Endothelial cell of umbilical vein (primary cell): ENCODE results near the gene GARIN5A. TPM values are rescaled to one million over a fixed set of nuclear protein-coding genes. Genes with fewer than 3 reads are reported as not detected.

ENCODE experiments used
- BruUV-seq: library from RNA; stranded (reverse); fragments of 400-500 nt; replicated peaks from 2 replicates; lab custom pipeline; 2021; lab: Mats Ljungman, UMichigan
- CTCF ChIA-PET: fragments of 300-600, 350-600 bp; sonication (Branson Sonifier 250); formaldehyde crosslinking; loops from one replicate; lab custom pipeline; 2021; ENCODE audit warnings: antibody characterized with exemption, inconsistent platforms; lab: Charles Lee
- POLR2A ChIA-PET: fragments of 300-600, 350-600 bp; sonication (Branson Sonifier 250); formaldehyde crosslinking; loops from one replicate; lab custom pipeline; 2021; ENCODE audit warnings: antibody characterized with exemption, inconsistent platforms; lab: Charles Lee
- DNase-seq: peaks from one replicate; pipeline ENCODE4 v3.0.0-alpha.2; 2011; ENCODE audit warnings: low read depth, low spot score
- FAIRE-seq: peaks from 2 replicates; lab custom pipeline; 2011; peaks lifted over from hg19 to GRCh38; lab: Jason Lieb, UNC
- H2AFZ ChIP-seq: 2 replicates; pipeline ENCODE4 v1.6.0; 2012; ENCODE audit warnings: low read depth, low read length, control low read depth, inconsistent platforms
- H3K27ac ChIP-seq: 2 replicates; pipeline ENCODE4 v1.5.1; 2011; ENCODE audit warnings: low read depth, mild to moderate bottlenecking, control low read depth, low read length, moderate library complexity; ENCODE audit not compliant: insufficient read depth
- H3K27me3 ChIP-seq, 2 experiments: 2 replicates each; pipeline versions ENCODE4 v1.6.0 to v1.6.1; 2011; ENCODE audit warnings: low read length in 2 of 2, mixed read lengths in 1 of 2; ENCODE audit not compliant: control insufficient read depth in 2 of 2, insufficient read depth in 2 of 2
- H3K36me3 ChIP-seq, 2 experiments: 2 replicates in 1 of 2; 3 replicates in 1 of 2; pipeline ENCODE4 v1.5.1; 2011; ENCODE audit warnings: low read length in 2 of 2, mild to moderate bottlenecking in 1 of 2, moderate library complexity in 1 of 2; ENCODE audit not compliant: control insufficient read depth in 2 of 2, insufficient read depth in 2 of 2; ENCODE audit errors: extremely low read depth in 1 of 2
- H3K4me1 ChIP-seq: 3 replicates; pipeline ENCODE4 v1.5.1; 2011; ENCODE audit warnings: mild to moderate bottlenecking, low read length; ENCODE audit not compliant: control insufficient read depth, insufficient read depth; ENCODE audit errors: extremely low read depth
- H3K4me2 ChIP-seq: 2 replicates; pipeline ENCODE4 v1.6.1; 2011; ENCODE audit warnings: low read length, control low read depth, mixed read lengths; ENCODE audit not compliant: insufficient read depth
- H3K4me3 ChIP-seq, 3 experiments: fragments of 200-600 bp in 1 of 3; sonication (generic), shearing (Covaris generic) in 1 of 3; replicated peaks in 1 of 3; 2 replicates each; pipeline ENCODE4 v1.5.1; 2011 to 2016; ENCODE audit warnings: control low read depth in 3 of 3, low read length in 3 of 3, mild to moderate bottlenecking in 2 of 3, inconsistent platforms in 1 of 3, low read depth in 1 of 3, moderate library complexity in 1 of 3; ENCODE audit not compliant: insufficient read depth in 1 of 3
- H3K79me2 ChIP-seq: 2 replicates; pipeline ENCODE4 v1.6.0; 2012; ENCODE audit warnings: low read length, inconsistent platforms; ENCODE audit not compliant: control insufficient read depth, insufficient read depth
- H3K9ac ChIP-seq: replicated peaks from 2 replicates; pipeline ENCODE3; 2011; ENCODE audit warnings: low read length, control low read depth; ENCODE audit not compliant: insufficient read depth; ENCODE audit errors: extremely low read depth
- H3K9me1 ChIP-seq: replicated peaks from 3 replicates; pipeline ENCODE4 v1.6.0; 2011; ENCODE audit warnings: mild to moderate bottlenecking, low read length; ENCODE audit not compliant: control insufficient read depth, insufficient read depth; ENCODE audit errors: extremely low read depth
- H3K9me3 ChIP-seq: replicated peaks from 2 replicates; pipeline ENCODE4 v1.5.1; 2012; ENCODE audit warnings: low read length, inconsistent platforms; ENCODE audit not compliant: control insufficient read depth, insufficient read depth
- H4K20me1 ChIP-seq: replicated peaks from 2 replicates; pipeline ENCODE3; 2011; ENCODE audit warnings: mild to moderate bottlenecking, low read length; ENCODE audit not compliant: control insufficient read depth, insufficient read depth; ENCODE audit errors: extremely low read depth
- CTCF ChIP-seq, 2 donors: IDR thresholded peaks; 1 replicate in 1 of 2; 2 replicates in 1 of 2; pipeline ENCODE4 v1.5.1; 2011; ENCODE audit warnings: low read length in 2 of 2, mild to moderate bottlenecking in 2 of 2, moderate library complexity in 2 of 2, control low read depth in 1 of 2, inconsistent platforms in 1 of 2, low read depth in 1 of 2; ENCODE audit not compliant: insufficient read depth in 1 of 2; ENCODE audit errors: extremely low read depth in 1 of 2
- EZH2 ChIP-seq: IDR thresholded peaks from 2 replicates; pipeline ENCODE4 v1.6.1; 2012; ENCODE audit warnings: borderline replicate concordance, low read depth, mild to moderate bottlenecking, moderate library complexity, low read length, inconsistent platforms; ENCODE audit not compliant: severe bottlenecking
- FOS ChIP-seq: IDR thresholded peaks from 2 replicates; pipeline ENCODE4 v1.6.1; 2011; ENCODE audit warnings: mild to moderate bottlenecking, low read length, moderate library complexity, borderline replicate concordance; ENCODE audit not compliant: insufficient read depth
- GATA2 ChIP-seq: IDR thresholded peaks from 2 replicates; pipeline ENCODE4 v1.7.0; 2011; ENCODE audit warnings: low read depth, mild to moderate bottlenecking, moderate library complexity, mixed read lengths, low read length; ENCODE audit not compliant: insufficient read length, insufficient read depth
- JUN ChIP-seq: IDR thresholded peaks from 2 replicates; pipeline ENCODE4 v1.6.1; 2011; ENCODE audit warnings: borderline replicate concordance, low read depth; ENCODE audit not compliant: insufficient read length, insufficient read depth
- MAX ChIP-seq: IDR thresholded peaks from 2 replicates; pipeline ENCODE4 v1.6.1; 2011; ENCODE audit not compliant: insufficient read depth, insufficient read length
- MYC ChIP-seq: IDR thresholded peaks from one replicate; pipeline ENCODE4 v1.6.1; 2011; ENCODE audit warnings: mild to moderate bottlenecking, low read depth, low read length
- POLR2A ChIP-seq: IDR thresholded peaks from 2 replicates; pipeline ENCODE4 v1.6.1; 2012; ENCODE audit warnings: low read depth, mild to moderate bottlenecking, control low read depth, low read length
- POLR2AphosphoS5 ChIP-seq: IDR thresholded peaks from 2 replicates; pipeline ENCODE4 v1.6.1; 2012; ENCODE audit warnings: low read depth, mild to moderate bottlenecking, control low read depth, low read length, moderate library complexity; ENCODE audit not compliant: insufficient read depth
- dilution Hi-C: fragments of 300-500 bp; cut with MboI; formaldehyde crosslinking; loops from one replicate; pipeline ENCODE4 v1.15.0; 2019; ENCODE audit warnings: low sequenced_read_pairs; ENCODE audit not compliant: extremely low pct_ligation_motif_present
- intact Hi-C: fragments of 100-400 bp; cut with micrococcal nuclease; formaldehyde crosslinking; loops from one replicate; pipeline ENCODE4 v1.10.0; 2022
- polyA plus RNA-seq, 4 experiments: library from polyadenylated mRNA; depleted of rRNA in 3 of 4; stranded (reverse) in 3 of 4; unstranded in 1 of 4; fragments of >200 nt; gene quantifications; 2 replicates each; pipeline versions ENCODE4 v1.2.1 to v1.2.3, GENCODE V29; 2011 to 2012; ENCODE audit warnings: missing spikeins in 1 of 4
- total RNA-seq: library from RNA; stranded (reverse); gene quantifications from 2 replicates; pipeline ENCODE4 v1.2.3, GENCODE V29; 2021

Gene GARIN5A
- total and polyA plus RNA-seq, 2 donors (not counting 3 experiments of a cell fraction or from before 2014, with no cell fraction given) = 0.44 to 0.76 TPM

GRCh38 chr19:50506700-50507099 lies 30.1 kb upstream of the GARIN5A start:
- no peaks in the 10 kb centered on the region for H3K27me3 ChIP-seq

More at GRCh38 chr19:50506700-50507099, 30.1 kb upstream of the GARIN5A start:
- dilution Hi-C loops = no loop called here
- no peak overlapping the region for H3K4me2 ChIP-seq
- TF ChIP-seq GATA2 (no peak), JUN (no peak), EZH2 (no peak), MAX (no peak), POLR2A (no peak), FOS (no peak), MYC (no peak), POLR2AphosphoS5 (no peak), CTCF (IDR thresholded peaks at IDR 0.05; ENCODE audit: extremely low read depth in 1 of 2, insufficient read depth in 1 of 2, low read depth in 1 of 2, low read length in 2 of 2) (no peak)
- H3K79me2 ChIP-seq = no peaks in the 10 kb centered on the region
- H3K27ac ChIP-seq = no peak overlapping the region
- no peak overlapping the region for H3K9ac ChIP-seq
- no peaks in the 10 kb centered on the region for H4K20me1 ChIP-seq
- no peak for DNase-seq
- no peaks in the 10 kb centered on the region for H3K9me3 ChIP-seq
- no peak overlapping the region for H2AFZ ChIP-seq
- H3K36me3 ChIP-seq = no peaks in the 10 kb centered on the region
- no TSS peak for BruUV-seq
- POLR2A ChIA-PET = no interaction called here
- H3K4me3 ChIP-seq = no peak overlapping the region
- CTCF ChIA-PET = no interaction called here
- no peak for FAIRE-seq
- no peaks in the 10 kb centered on the region for H3K9me1 ChIP-seq
- intact Hi-C loops = no loop called here
- peaks cover 7% of the 10 kb centered on the region for H3K4me1 ChIP-seq
